HepG2 (cell line): ENCODE data around the gene ITGAV. TPM values are rescaled to one million over a fixed set of nuclear protein-coding genes. Genes with fewer than 3 reads are reported as not detected.

Source experiments
- CTCF ChIP-seq: sonication (generic); formaldehyde crosslinking; IDR thresholded peaks from 2 replicates; pipeline ENCODE4 v1.5.0; 2020; ENCODE audit warnings: mild to moderate bottlenecking, missing genetic modification reagents, moderate library complexity
- JUN ChIP-seq: sonication (generic); formaldehyde crosslinking; IDR thresholded peaks from 2 replicates; pipeline ENCODE4 v1.4.0; 2020; ENCODE audit warnings: mild to moderate bottlenecking, missing genetic modification reagents
- MBNL3 ChIP-seq: fragments of 250-450 bp; sonication (Bioruptor Pico); conservative IDR thresholded peaks from 2 replicates; pipeline ENCODE4 v1.8.0; 2022; ENCODE audit warnings: mild to moderate bottlenecking, inconsistent platforms
- MTF2 ChIP-seq: sonication (generic); formaldehyde crosslinking; IDR thresholded peaks from 2 replicates; pipeline ENCODE4 v1.5.0; 2020; ENCODE audit warnings: missing genetic modification reagents, borderline replicate concordance
- MXD4 ChIP-seq: IDR thresholded peaks from 2 replicates; pipeline ENCODE4 v1.6.1; 2016; ENCODE audit warnings: mild to moderate bottlenecking, missing biosample characterization, missing genetic modification reagents
- NFIB ChIP-seq: sonication (generic); formaldehyde crosslinking; IDR thresholded peaks from 2 replicates; pipeline ENCODE4 v1.9.0; 2021; ENCODE audit warnings: missing genetic modification reagents, mild to moderate bottlenecking, borderline replicate concordance
- SOX5 ChIP-seq: IDR thresholded peaks from 2 replicates; pipeline ENCODE4 v1.6.1; 2016; ENCODE audit warnings: borderline replicate concordance
- ZBTB2 ChIP-seq: sonication (generic); formaldehyde crosslinking; IDR thresholded peaks from 2 replicates; pipeline ENCODE4 v1.8.0; 2022; ENCODE audit warnings: low read depth, missing genetic modification reagents
- ZBTB33 ChIP-seq: sonication (generic); formaldehyde crosslinking; IDR thresholded peaks from 2 replicates; pipeline ENCODE4 v1.4.0; 2020; ENCODE audit warnings: missing genetic modification reagents
- ZKSCAN8 ChIP-seq: IDR thresholded peaks from 2 replicates; pipeline ENCODE4 v1.6.1; 2016; ENCODE audit warnings: borderline replicate concordance, missing genetic modification reagents, missing compliant biosample characterization
- ZNF230 ChIP-seq: sonication (generic); formaldehyde crosslinking; IDR thresholded peaks from 2 replicates; pipeline ENCODE4 v1.4.0; 2020; ENCODE audit warnings: mild to moderate bottlenecking, missing genetic modification reagents
- ZNF3 ChIP-seq: IDR thresholded peaks from 2 replicates; pipeline ENCODE4 v1.7.0; 2017; ENCODE audit warnings: inconsistent platforms
- ZNF318 ChIP-seq: sonication (generic); formaldehyde crosslinking; IDR thresholded peaks from 2 replicates; pipeline ENCODE4 v1.4.0; 2020; ENCODE audit warnings: mild to moderate bottlenecking, missing genetic modification reagents
- ZNF773 ChIP-seq: sonication (generic); formaldehyde crosslinking; IDR thresholded peaks from 2 replicates; pipeline ENCODE4 v1.4.0; 2020; ENCODE audit warnings: missing genetic modification reagents, borderline replicate concordance
- polyA plus RNA-seq, 8 experiments: library from polyadenylated mRNA; depleted of rRNA in 3 of 8; stranded (reverse) in 7 of 8; unstranded in 1 of 8; fragments of >200 nt; fragmentation: Illumina TruSeq in 4 of 8; extraction: Trizol in 4 of 8; gene quantifications; 2 replicates each; pipeline versions ENCODE4 v1.2.1 to v1.2.3, GENCODE V29; 2011 to 2016; ENCODE audit warnings: low read depth in 4 of 8, missing spikeins in 1 of 8, mixed read lengths in 1 of 8; ENCODE audit not compliant: insufficient read depth in 1 of 8
- total RNA-seq, 5 experiments: library from RNA; depleted of rRNA; stranded (reverse); fragments of >200 nt; fragmentation: Illumina TruSeq; extraction: Trizol; gene quantifications; 2 replicates each; pipeline ENCODE4 v1.2.3, GENCODE V29; 2016; ENCODE audit warnings: low read depth in 1 of 5

ITGAV gene
- total and polyA plus RNA-seq, 2 of the 13 experiments (the other 11 are each of a cell fraction or from before 2014, with no cell fraction given) = 59.1 to 60.4 TPM

GRCh38 chr2:186589612-186590349 is at the start of gene ITGAV (continued):
- TF ChIP-seq ZNF318 (CRISPR knock-in tag) (peak; percentile 17; the same call in 1 of the 2 replicates), MXD4 (CRISPR knock-in tag) (peak; percentile 80), MTF2 (peak; percentile 100), ZBTB2 (CRISPR knock-in tag) (no peak; the same call in 1 of the 2 replicates), SOX5 (CRISPR knock-in tag) (peak; percentile 40), ZBTB33 (CRISPR knock-in tag) (no peak), ZNF230 (CRISPR knock-in tag) (peak; percentile 88; the same call in 1 of the 2 replicates), ZKSCAN8 (CRISPR knock-in tag) (peak; percentile 31; the same call in 1 of the 2 replicates), ZNF773 (peak; percentile 81; the same call in 1 of the 2 replicates), ZNF3 (CRISPR knock-in tag) (no peak), CTCF (CRISPR knock-in tag) (peak; percentile 55), NFIB (no peak), MBNL3 (CRISPR knock-in tag) (no peak), JUN (no peak)
